IgD-negative memory B cell (primary cell): Measurements from ENCODE around the gene GANAB. TPM values are rescaled to one million over a fixed set of nuclear protein-coding genes. Genes with fewer than 3 reads are reported as not detected.
"Not testable (repeated sequence)": the region's sequence is repeated elsewhere in the genome, so short reads cannot be mapped to it uniquely, and the experiment has no call there.

Experiments
- H3K27ac Mint-ChIP-seq, 3 donors: one replicate each; pipeline ENCODE4 v1.8.0; 2020 to 2022; ENCODE audit warnings: mild to moderate bottlenecking in 3 of 3, mixed read lengths in 3 of 3, moderate library complexity in 1 of 3
- H3K27me3 Mint-ChIP-seq: one replicate; pipeline ENCODE4 v1.8.0; 2021; ENCODE audit warnings: mixed read lengths
- H3K36me3 Mint-ChIP-seq: one replicate; pipeline ENCODE4 v1.8.0; 2020; ENCODE audit warnings: mild to moderate bottlenecking, mixed read lengths
- H3K4me1 Mint-ChIP-seq, 3 donors: one replicate each; pipeline ENCODE4 v1.8.0; 2020 to 2022; ENCODE audit warnings: mixed read lengths in 3 of 3, mild to moderate bottlenecking in 1 of 3
- H3K4me3 Mint-ChIP-seq, 4 donors: one replicate each; pipeline ENCODE4 v1.8.0; 2020 to 2022; ENCODE audit warnings: mild to moderate bottlenecking in 4 of 4, mixed read lengths in 4 of 4, moderate library complexity in 3 of 4
- H3K9me3 Mint-ChIP-seq, 3 donors: one replicate each; pipeline ENCODE4 v1.8.0; 2020 to 2021; ENCODE audit warnings: mixed read lengths in 3 of 3, mild to moderate bottlenecking in 1 of 3
- polyA plus RNA-seq: library from polyadenylated mRNA; unstranded; fragments of 300-500 nt; fragmentation: Illumina TruSeq; gene quantifications from one replicate; pipeline ENCODE4 v1.2.3, GENCODE V29; 2021

GANAB gene
- polyA plus RNA-seq, 1 donor from 2014 or later, result 112 TPM

DNA sequence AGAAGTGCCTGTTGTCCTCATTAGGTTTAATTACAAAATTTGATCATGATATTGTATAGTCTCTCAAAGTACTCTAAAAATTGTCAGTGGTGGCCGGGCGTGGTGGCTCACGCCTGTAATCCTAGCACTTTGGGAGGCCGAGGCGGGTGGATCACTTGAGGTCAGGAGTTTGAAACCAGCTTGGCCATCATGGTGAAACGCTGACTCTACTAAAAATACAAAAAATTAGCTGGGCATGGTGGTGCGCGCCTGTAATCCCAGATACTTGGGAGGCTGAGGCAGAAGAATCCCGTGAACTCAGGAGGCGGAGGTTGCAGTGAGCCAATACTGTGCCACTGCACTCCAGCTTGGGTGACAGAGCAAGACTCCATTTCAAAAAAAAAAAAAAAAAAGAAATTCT is 29.0 kb upstream of the GANAB start:
- Mint-ChIP-seq H3K4me3 (peak overlapping the region in 2 of 4 donors; percentile 30 to 54), H3K27ac (peak overlapping the region in 1 of 3 donors; percentile 78), H3K4me1 (peaks cover 26 to 29% (median 26%) of the 10 kb centered on the region in 3 donors)
- not testable (repeated sequence) for H3K27me3 Mint-ChIP-seq, H3K9me3 Mint-ChIP-seq, H3K36me3 Mint-ChIP-seq

DNA sequence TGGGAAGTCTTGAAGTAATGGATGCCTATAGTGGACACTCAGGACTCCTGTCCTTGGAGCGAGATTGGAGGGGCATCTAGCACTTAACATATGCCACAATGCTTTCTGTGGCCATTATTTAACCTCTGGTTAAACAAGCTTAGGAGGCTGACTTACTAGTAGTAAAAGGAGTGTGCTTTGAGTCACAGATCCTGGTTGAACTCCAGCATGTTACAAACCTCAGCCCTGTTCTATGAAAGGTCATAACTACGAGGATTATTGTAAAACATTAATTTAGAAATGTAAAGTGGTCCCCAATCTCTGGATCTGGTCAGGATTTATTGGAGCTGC is 26.7 kb upstream of the GANAB start:
- Mint-ChIP-seq H3K9me3 (no peaks in the 10 kb centered on the region), H3K4me1 (peaks cover 20 to 29% (median 27%) of the 10 kb centered on the region in 3 donors), H3K27ac (peak overlapping the region; percentile 12 to 99 (median 53)), H3K36me3 (peaks cover 2% of the 10 kb centered on the region), H3K27me3 (no peaks in the 10 kb centered on the region), H3K4me3 (peak overlapping the region in 3 of 4 donors; percentile 98 to 100 (median 100))

DNA sequence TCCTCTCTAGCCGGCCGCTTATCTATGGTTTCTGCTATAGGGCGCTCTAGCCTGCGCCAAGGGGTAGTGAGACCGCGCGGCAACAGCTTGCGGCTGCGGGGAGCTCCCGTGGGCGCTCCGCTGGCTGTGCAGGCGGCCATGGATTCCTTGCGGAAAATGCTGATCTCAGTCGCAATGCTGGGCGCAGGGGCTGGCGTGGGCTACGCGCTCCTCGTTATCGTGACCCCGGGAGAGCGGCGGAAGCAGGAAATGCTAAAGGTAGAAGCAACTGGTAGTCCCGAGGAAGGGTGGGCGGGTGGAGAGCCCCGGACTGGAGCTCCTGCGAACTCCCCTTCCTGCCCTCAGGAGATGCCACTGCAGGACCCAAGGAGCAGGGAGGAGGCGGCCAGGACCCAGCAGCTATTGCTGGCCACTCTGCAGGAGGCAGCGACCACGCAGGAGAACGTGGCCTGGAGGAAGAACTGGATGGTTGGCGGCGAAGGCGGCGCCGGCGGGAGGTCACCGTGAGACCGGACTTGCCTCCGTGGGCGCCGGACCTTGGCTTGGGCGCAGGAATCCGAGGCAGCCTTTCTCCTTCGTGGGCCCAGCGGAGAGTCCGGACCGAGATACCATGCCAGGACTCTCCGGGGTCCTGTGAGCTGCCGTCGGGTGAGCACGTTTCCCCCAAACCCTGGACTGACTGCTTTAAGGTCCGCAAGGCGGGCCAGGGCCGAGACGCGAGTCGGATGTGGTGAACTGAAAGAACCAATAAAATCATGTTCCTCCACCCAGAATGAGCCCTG is 25.4 kb upstream of the GANAB start, which contains the start of the genes LBHD1 and UQCC3:
Gene LBHD1, minus strand, starts transcription at position 660 of the 782 bp plus-strand sequence. CDS start 2,236 bp downstream, outside the sequence.
Gene UQCC3, plus strand, starts transcription at position 66 of the 782 bp plus-strand sequence. Its CDS starts 73 bp downstream, at position 139.
- H3K9me3 Mint-ChIP-seq, result no peaks in the 10 kb centered on the region
- peaks cover 2% of the 10 kb centered on the region for H3K36me3 Mint-ChIP-seq
- peaks cover 21 to 29% (median 25%) of the 10 kb centered on the region in 3 donors for H3K4me1 Mint-ChIP-seq
- H3K27ac Mint-ChIP-seq, result peak within 1 kb of the TSS; percentile 94 to 99 (median 99)
- H3K4me3 Mint-ChIP-seq, result peak within 1 kb of the TSS; percentile 98 to 100 (median 100)
- H3K27me3 Mint-ChIP-seq, result no peaks in the 10 kb centered on the region

DNA sequence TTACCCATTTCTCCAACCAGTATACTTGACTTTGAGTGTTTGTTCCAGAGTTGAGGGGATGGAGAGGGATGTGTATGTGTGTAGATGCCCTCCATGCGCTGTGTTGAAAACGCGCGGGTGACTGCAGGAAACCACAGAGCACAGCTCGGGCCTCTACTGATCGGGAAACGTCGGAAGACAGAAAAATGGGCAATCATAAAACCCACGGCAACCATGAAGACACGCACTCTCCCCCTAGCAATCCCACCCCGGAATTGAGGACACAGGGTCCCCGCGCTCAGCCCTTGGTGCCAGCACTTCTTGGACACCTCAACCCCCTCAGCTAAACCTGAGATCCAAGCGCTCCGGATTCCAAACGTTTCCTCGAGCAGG is 24.8 kb upstream of the GANAB start:
- Mint-ChIP-seq H3K27me3 (no peaks in the 10 kb centered on the region), H3K4me1 (peaks cover 21 to 34% (median 28%) of the 10 kb centered on the region in 3 donors), H3K9me3 (no peaks in the 10 kb centered on the region), H3K27ac (peak overlapping the region; percentile 94 to 99 (median 99)), H3K4me3 (peak overlapping the region; percentile 98 to 100 (median 100)), H3K36me3 (peaks cover 2% of the 10 kb centered on the region)

DNA sequence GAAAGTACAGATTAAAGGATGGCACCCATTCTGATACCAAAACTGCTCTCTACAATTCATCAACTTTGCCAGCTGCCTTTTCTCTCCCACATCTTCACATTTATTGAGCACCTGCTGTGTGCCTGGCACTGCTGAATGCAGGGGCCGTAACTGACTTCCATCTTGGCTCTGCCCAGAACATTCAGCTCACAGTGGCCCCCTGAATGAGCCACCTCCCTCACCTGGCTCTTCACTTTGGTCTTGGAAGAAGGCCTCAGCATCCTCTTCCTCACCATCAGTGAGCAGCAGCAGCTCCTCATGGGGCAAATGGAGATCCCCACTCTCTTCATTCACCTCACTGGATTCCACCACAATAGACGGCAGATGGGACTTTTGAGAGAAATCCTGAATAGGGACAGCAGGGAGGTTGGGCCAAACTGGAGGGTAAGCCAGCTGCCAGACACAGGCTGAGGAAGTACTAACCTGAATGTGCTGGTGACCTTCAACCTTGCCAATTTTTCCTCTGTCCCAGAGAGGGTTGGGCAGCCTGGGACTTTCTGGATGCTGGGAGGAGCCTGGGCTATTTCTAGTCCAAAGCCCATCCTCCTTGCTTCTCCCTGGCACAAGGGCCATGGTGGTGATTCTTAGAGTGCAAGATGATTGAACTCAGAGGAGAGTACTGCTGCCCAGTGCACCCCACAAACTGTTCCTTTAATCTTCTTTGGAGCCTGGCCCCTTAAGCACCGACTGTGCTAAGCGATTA is 23.2 kb upstream of the GANAB start:
- peaks cover 29 to 32% (median 31%) of the 10 kb centered on the region in 3 donors for H3K4me1 Mint-ChIP-seq
- peak overlapping the region in 3 of 4 donors; percentile 83 to 100 (median 98) for H3K4me3 Mint-ChIP-seq
- no peaks in the 10 kb centered on the region for H3K27me3 Mint-ChIP-seq
- no peaks in the 10 kb centered on the region for H3K9me3 Mint-ChIP-seq
- H3K27ac Mint-ChIP-seq, result peak overlapping the region in 2 of 3 donors; percentile 37 to 86
- no peaks in the 10 kb centered on the region for H3K36me3 Mint-ChIP-seq

DNA sequence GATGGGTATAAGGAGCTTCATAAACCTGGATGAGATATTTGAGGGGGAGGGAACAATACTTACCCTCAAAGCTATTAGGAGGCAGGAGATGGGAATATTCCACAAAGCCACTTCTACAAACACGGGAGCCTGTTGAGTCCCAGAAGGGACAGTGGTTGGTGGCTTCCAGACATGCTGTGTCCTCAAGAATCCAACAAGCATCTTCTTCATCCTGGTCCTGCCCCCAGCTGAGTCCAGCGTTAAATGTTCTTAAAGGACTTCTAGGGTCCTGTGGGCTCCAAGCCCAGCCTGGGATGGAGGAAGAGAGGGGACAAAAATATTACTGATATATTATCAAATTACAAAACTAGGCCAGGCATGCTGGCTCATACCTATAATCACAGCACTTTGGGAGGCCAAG is 21.0 kb upstream of the GANAB start:
- Mint-ChIP-seq H3K27me3 (no peaks in the 10 kb centered on the region), H3K27ac (peak overlapping the region in 2 of 3 donors; percentile 98), H3K4me1 (peaks cover 31 to 34% (median 34%) of the 10 kb centered on the region in 3 donors), H3K4me3 (peak overlapping the region in 3 of 4 donors; percentile 63 to 99 (median 98)), H3K36me3 (no peaks in the 10 kb centered on the region), H3K9me3 (no peaks in the 10 kb centered on the region)

DNA sequence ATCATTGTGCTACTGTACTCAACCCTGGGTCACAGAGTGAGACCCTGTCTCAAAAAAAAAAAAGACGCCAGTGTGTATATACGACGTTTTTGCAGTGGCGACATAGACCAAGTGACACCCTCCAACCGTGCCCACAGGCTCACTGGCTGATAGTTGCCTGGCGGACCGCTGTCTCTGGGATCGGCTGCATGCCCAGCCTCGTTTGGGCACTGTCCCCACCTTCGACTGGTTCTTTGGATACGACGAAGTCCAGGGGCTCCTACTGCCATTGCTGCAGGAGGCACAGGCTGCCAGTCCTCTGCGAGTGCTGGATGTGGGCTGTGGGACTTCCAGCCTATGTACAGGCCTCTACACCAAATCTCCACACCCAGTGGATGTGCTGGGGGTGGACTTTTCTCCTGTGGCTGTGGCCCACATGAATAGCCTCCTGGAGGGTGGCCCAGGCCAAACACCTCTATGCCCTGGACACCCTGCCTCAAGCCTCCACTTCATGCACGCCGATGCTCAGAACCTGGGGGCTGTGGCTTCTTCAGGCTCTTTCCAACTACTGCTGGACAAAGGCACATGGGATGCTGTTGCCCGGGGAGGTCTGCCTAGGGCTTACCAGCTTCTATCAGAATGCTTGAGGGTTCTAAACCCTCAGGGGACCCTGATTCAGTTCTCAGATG is 20.0 kb upstream of the GANAB start:
- Mint-ChIP-seq H3K4me3 (peak overlapping the region; percentile 96 to 99 (median 98)), H3K4me1 (peaks cover 27 to 29% (median 29%) of the 10 kb centered on the region in 3 donors), H3K27ac (peak overlapping the region; percentile 46 to 98 (median 98)), H3K9me3 (no peaks in the 10 kb centered on the region), H3K36me3 (no peaks in the 10 kb centered on the region), H3K27me3 (no peaks in the 10 kb centered on the region)

DNA sequence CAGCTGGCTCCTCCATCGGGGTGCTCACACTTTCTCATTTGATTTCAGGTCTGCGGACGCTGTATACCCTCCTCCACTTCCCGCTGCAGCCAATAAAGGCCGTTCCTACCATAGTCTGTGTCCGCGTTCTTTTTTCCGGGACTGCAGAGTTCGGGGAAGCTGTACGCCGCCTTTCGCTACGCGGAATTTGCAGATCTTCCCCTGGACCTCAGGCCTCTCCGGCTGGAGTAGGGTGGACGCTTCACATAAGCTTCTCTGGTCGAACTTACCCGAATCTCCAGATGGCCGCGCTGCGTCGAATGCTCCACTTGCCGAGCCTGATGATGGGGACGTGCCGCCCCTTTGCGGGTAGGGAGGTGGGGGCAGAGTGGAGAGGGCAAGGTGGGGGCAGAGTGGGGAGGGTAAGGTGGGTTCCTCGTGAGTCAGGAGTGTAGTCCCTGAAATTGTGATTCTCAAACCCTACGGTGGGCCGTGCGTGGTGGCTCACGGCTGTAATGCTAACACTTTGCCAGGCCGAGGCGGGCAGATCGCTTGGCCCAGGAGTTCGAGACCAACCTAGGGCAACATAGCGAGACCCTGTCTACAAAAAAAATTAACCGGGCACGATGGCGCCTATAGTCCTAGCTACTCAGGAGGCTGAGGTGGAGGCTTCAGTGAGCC is 19.3 kb upstream of the GANAB start:
- Mint-ChIP-seq H3K4me3 (peak overlapping the region; percentile 96 to 99 (median 98)), H3K27me3 (no peaks in the 10 kb centered on the region), H3K9me3 (no peaks in the 10 kb centered on the region), H3K27ac (peak overlapping the region; percentile 95 to 98 (median 98)), H3K4me1 (peaks cover 22 to 27% (median 25%) of the 10 kb centered on the region in 3 donors), H3K36me3 (no peaks in the 10 kb centered on the region)

DNA sequence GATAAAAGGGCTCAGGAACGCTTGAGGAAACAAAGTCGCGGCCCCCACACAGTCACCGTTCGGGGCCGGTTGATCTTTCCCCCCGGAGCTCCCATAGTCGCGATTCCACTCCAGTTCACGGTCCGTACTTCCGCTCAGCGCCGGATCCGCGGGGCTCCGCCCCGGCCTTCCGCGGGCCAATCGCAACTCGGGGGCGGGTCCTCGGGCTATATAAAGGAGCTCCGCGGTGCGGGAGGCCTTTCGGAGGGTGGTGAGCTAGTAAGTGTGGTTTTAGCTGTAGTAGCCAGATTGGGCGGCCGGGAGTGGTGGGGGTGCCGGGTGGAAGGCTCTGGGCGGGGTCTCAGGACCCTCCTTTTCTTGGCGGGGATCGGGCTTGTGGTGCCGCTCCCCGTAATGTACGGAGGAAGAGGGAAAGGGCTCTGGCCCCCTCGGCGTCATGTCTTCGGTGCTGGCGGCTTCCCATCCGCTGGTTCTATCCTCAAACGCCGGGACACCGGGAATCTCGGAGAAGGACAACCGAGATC is 18.7 kb upstream of the GANAB start, which contains the start of the genes C11orf98 and CSKMT:
Gene C11orf98, minus strand, starts transcription at position 136 of the 524 bp plus-strand sequence. Its CDS starts 41 bp downstream, at position 95.
Gene CSKMT, plus strand, starts transcription at position 238 of the 524 bp plus-strand sequence. CDS start 568 bp downstream, outside the sequence.
- H3K9me3 Mint-ChIP-seq, result no peaks in the 10 kb centered on the region
- H3K27ac Mint-ChIP-seq, result peak within 1 kb of the TSS; percentile 95 to 98 (median 98)
- H3K36me3 Mint-ChIP-seq, result no peaks in the 10 kb centered on the region
- H3K4me1 Mint-ChIP-seq, result peaks cover 21 to 24% (median 22%) of the 10 kb centered on the region in 3 donors
- no peaks in the 10 kb centered on the region for H3K27me3 Mint-ChIP-seq
- peak within 1 kb of the TSS; percentile 96 to 99 (median 98) for H3K4me3 Mint-ChIP-seq

DNA sequence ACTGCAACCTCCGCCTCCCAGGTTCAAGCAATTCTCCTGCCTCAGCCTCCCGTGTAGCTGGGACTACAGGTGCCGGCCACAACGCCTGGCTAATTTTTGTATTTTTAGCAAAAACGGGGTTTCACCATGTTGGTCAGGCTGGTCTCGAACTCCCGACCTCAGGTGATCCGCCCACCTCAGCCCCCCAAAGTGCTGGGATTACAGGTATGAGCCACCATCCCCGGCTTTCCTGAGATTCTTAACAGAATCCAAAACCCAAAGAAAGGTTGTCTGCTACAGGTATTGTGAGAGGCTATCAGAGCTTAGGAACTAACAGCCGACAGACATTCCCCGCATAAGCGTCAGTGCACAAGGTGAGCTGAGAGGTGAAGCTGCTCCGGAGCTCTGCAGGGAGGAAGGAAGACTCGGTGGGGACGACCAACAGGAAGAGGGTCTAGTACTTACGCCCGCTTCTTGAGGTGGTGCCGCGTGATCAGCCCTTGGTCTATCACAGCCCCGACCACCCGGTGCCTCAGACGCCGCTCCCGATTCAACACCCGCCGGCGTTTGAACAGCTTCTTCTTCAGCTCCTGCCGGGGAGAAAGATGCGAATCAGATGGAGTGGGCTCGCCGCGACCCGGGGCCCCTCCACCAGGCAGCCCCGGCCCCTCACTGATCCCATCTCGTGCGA is 18.1 kb upstream of the GANAB start:
- H3K27me3 Mint-ChIP-seq, result no peaks in the 10 kb centered on the region

DNA sequence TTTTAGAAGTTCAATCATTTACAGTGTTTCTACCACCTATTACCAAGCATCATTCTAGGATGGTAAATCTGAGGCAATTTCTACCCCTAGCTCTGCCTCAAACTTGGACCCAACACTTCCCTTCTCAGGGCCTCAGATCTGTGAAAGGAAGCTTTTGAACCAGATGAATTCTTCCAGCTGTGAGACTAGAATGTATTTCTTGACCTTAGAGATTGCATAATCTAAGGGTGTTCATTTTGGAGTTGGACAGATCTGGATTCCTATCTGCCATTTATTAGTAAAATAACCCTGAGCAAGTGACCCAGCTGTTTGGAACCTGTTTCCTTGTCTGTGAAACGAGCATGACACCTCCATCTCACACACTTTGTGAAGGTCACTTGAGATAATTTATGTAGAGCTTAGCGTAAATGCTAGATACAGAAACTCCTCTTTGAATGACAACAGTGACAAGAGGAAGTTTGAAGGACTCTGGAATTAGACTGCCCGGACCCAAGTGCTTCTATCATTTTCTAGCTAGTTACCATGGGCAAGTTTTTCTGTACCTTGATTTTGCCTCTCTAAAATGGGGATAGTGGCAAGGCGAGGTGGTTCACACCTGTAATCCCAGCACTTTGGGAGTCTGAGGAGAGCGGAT is 10.5 kb upstream of the GANAB start:
- Mint-ChIP-seq H3K4me1 (peaks cover 7 to 11% (median 9%) of the 10 kb centered on the region in 3 donors), H3K9me3 (no peaks in the 10 kb centered on the region), H3K27ac (peak overlapping the region in 1 of 3 donors; percentile 52), H3K4me3 (peak overlapping the region in 1 of 4 donors; percentile 70), H3K27me3 (no peaks in the 10 kb centered on the region), H3K36me3 (no peaks in the 10 kb centered on the region)

More for the DNA sequence above, 18.1 kb upstream of the GANAB start:
- Mint-ChIP-seq H3K27ac (peak overlapping the region; percentile 95 to 98 (median 98)), H3K9me3 (no peaks in the 10 kb centered on the region), H3K4me1 (peaks cover 21 to 24% (median 22%) of the 10 kb centered on the region in 3 donors), H3K4me3 (peak overlapping the region; percentile 96 to 99 (median 98)), H3K36me3 (no peaks in the 10 kb centered on the region)

DNA sequence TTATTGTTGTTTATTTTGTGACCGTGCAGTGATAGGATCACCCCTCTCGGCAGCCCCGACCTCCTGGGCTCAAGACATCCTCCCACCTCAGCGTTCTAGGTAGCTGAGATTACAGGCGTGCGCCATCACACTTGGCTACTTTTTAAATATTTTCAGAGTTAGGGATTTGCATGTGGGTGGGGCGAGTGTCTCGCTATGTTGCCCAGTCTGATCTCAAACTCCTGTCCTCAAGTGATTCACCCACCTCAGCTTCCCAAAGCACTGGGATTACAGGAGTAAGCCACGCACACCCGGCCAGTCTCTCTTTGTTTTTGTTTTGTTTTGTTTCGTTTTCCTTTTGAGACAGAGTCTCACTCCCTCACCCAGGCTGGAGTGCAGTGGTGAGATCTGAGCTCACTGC is 7.9 kb upstream of the GANAB start:
- Mint-ChIP-seq H3K9me3 (no peaks in the 10 kb centered on the region), H3K27me3 (no peaks in the 10 kb centered on the region), H3K36me3 (no peaks in the 10 kb centered on the region), H3K4me1 (peaks cover 11 to 12% (median 11%) of the 10 kb centered on the region in 3 donors), H3K27ac (peak overlapping the region in 2 of 3 donors; percentile 81 to 100), H3K4me3 (peak overlapping the region; percentile 89 to 99 (median 90))
